ENCODE measurements around the gene ZFYVE26.

DNA sequence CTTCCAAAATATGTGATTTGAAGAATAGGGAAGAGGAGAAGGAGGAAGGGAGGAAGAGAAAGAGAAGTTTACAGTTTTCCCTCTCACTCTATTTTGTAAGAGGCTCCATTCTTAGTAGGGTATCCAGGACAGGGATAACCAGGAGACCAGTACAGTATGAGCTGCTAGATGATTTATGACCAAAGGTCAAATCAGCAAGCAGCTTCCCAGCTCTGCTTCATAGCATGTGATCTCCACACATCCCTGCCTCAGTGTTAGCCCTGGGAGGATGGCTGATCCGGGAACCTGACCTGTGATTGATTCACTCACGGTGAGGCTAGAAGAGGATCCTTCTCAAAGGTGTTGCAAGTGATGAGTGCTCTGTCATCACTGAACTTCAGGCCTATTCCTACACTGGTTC lies 98.1 kb downstream of the ZFYVE26 start:
- TF ChIP-seq POLR2A (IDR thresholded peaks at IDR 0.05; ENCODE audit: low read length): no peak
- no peak for TF ChIP-seq GATA1 (IDR thresholded peaks at IDR 0.05; ENCODE audit: low read depth, low read length)

Data from erythroblast (primary cell).